DOHH2 (cell line): ENCODE data around the gene DNAH7.

ENCODE experiments used
- CTCF ChIP-seq: fragments of 200-600 bp; sonication (generic); IDR thresholded peaks from one replicate; pipeline ENCODE4 v1.5.1; 2014; ENCODE audit warnings: antibody characterized with exemption, mild to moderate bottlenecking, low read depth, low read length; ENCODE audit not compliant: poor library complexity, severe bottlenecking
- EZH2phosphoT487 ChIP-seq: fragments of 200-600 bp; sonication (generic); IDR thresholded peaks from 2 replicates; pipeline ENCODE4 v1.6.1; 2017; ENCODE audit warnings: borderline replicate concordance, mild to moderate bottlenecking, antibody characterized with exemption, low read length, moderate library complexity, mixed read lengths

GRCh38 chr2:196113061-196113974 is 44.7 kb upstream of the DNAH7 start:
- TF ChIP-seq CTCF: no peak
- no peak for TF ChIP-seq EZH2phosphoT487
